Stimulated activated CD4-positive, alpha-beta T cell treated with anti-CD3 and anti-CD28 coated beads, TNF-alpha, amount 100 ng/mL, for 1 hour (primary cell): Measurements from ENCODE around the gene ADORA2A.

ENCODE experiments used
- DNase-seq, 3 donors: peaks; one replicate each; pipeline ENCODE4 v3.0.0-alpha.2; 2020; ENCODE audit warnings: low read depth in 3 of 3, low spot score in 1 of 3

The ADORA2A gene

GRCh38 chr22:24417901-24418641 lies 9.3 kb upstream of the ADORA2A start:
- DNase-seq, result no peak

GRCh38 chr22:24418786-24419474 lies 8.5 kb upstream of the ADORA2A start:
- DNase-seq, result no peak

- no peak for DNase-seq
These were observed 7.9 kb upstream of the ADORA2A start for GRCh38 chr22:24419475-24419850.

- DNase-seq, result no peak
These were observed 7.1 kb upstream of the ADORA2A start for GRCh38 chr22:24420072-24420976.

- DNase-seq, result no peak
These were observed 6.4 kb upstream of the ADORA2A start for GRCh38 chr22:24420977-24421343.

GRCh38 chr22:24421428-24421931 lies 5.9 kb upstream of the ADORA2A start:
- no peak for DNase-seq

GRCh38 chr22:24422102-24422665 lies 5.2 kb upstream of the ADORA2A start:
- DNase-seq, result no peak

GRCh38 chr22:24423519-24424000 lies 3.8 kb upstream of the ADORA2A start:
- peak in 1 of 3 donors; percentile 67 for DNase-seq

- DNase-seq, result no peak
These were observed 3.1 kb upstream of the ADORA2A start for GRCh38 chr22:24424001-24424900.

- DNase-seq, result no peak
These were observed 2.3 kb upstream of the ADORA2A start for GRCh38 chr22:24424901-24425775.

- DNase-seq, result no peak
These were observed 963 bp upstream of the ADORA2A start for GRCh38 chr22:24426436-24426835.

GRCh38 chr22:24426851-24427499 lies 424 bp upstream of the ADORA2A start:
- no peak for DNase-seq

- DNase-seq, result no peak
These were observed 1.5 kb downstream of the ADORA2A start for GRCh38 chr22:24428751-24429410.

GRCh38 chr22:24429411-24430365 lies 2.3 kb downstream of the ADORA2A start:
- peak in 1 of 3 donors; percentile 51 for DNase-seq

GRCh38 chr22:24430431-24431308 lies 3.3 kb downstream of the ADORA2A start:
- DNase-seq, result no peak
